ENCODE data around the gene ZNF549. TPM values are rescaled to one million over a fixed set of nuclear protein-coding genes. Genes with fewer than 3 reads are reported as not detected.

Gene ZNF549
- total and polyA plus RNA-seq, 10 of the 15 experiments (the other 5 are each of a cell fraction or from before 2014, with no cell fraction given) = 0.73 to 4.0 (median 2.3) TPM

GRCh38 chr19:57527136-57527881 lies at the start of gene ZNF549 (continued):
- TF ChIP-seq RELB (IDR thresholded peaks at IDR 0.05; ENCODE audit: low read depth) (peak; percentile 43; the same call in 1 of the 2 replicates), SMC3 (IDR thresholded peaks at IDR 0.05; ENCODE audit: borderline replicate concordance, low read length) (no peak), FOS (IDR thresholded peaks at IDR 0.05; ENCODE audit: borderline replicate concordance, extremely low read depth, insufficient read length) (no peak), POLR2AphosphoS5 (IDR thresholded peaks at IDR 0.05; ENCODE audit: low read length) (peak; percentile 50), ZNF274 (IDR thresholded peaks at IDR 0.05; ENCODE audit: insufficient read depth, insufficient read length) (no peak), MTA3 (IDR thresholded peaks at IDR 0.05; ENCODE audit: borderline replicate concordance, low read length) (no peak), SMAD1 (IDR thresholded peaks at IDR 0.05; ENCODE audit: low read depth, partially characterized antibody) (no peak), KLF5 (IDR thresholded peaks at IDR 0.05; ENCODE audit: partially characterized antibody) (no peak), PML (IDR thresholded peaks at IDR 0.05; ENCODE audit: low read length) (0 out of 2 replicates have a peak, but pooled peaks have one; percentile 35), TARDBP (IDR thresholded peaks at IDR 0.05; ENCODE audit: borderline replicate concordance) (no peak), EED (IDR thresholded peaks at IDR 0.05; ENCODE audit: low read depth) (no peak), ZBTB40 (IDR thresholded peaks at IDR 0.05; ENCODE audit: borderline replicate concordance) (peak; percentile 96), JUNB (IDR thresholded peaks at IDR 0.05) (no peak), SKIL (IDR thresholded peaks at IDR 0.05; ENCODE audit: low read depth, poor library complexity, severe bottlenecking) (no peak), CHD4 (IDR thresholded peaks at IDR 0.05) (no peak), STAT3 (IDR thresholded peaks at IDR 0.05; ENCODE audit: low read depth, low read length) (no peak), SREBF2 (IDR thresholded peaks at IDR 0.05; ENCODE audit: low read length) (no peak), BCL11A (IDR thresholded peaks at IDR 0.05; ENCODE audit: low read depth, low read length) (no peak), BACH1 (IDR thresholded peaks at IDR 0.05; ENCODE audit: borderline replicate concordance) (peak; percentile 34; the same call in 1 of the 2 replicates), ZNF384 (IDR thresholded peaks at IDR 0.05; ENCODE audit: borderline replicate concordance, low read depth, low read length) (no peak), CBX3 (IDR thresholded peaks at IDR 0.05; ENCODE audit: borderline replicate concordance, low read depth) (no peak), ZSCAN29 (IDR thresholded peaks at IDR 0.05) (no peak), HCFC1 (IDR thresholded peaks at IDR 0.05; ENCODE audit: low read length) (peak; percentile 88), CREM (IDR thresholded peaks at IDR 0.05; ENCODE audit: low read depth) (peak; percentile 49; the same call in 1 of the 2 replicates), YY1 (IDR thresholded peaks at IDR 0.05; ENCODE audit: low read depth, low read length) (peak; percentile 41; the same call in 1 of the 2 replicates), RBBP5 (conservative IDR thresholded peaks at IDR 0.05) (no peak)

Measured in GM12878 (cell line).